Mucosa of descending colon (tissue), 3 donors: ENCODE measurements around the gene MACF1. TPM values are rescaled to one million over a fixed set of nuclear protein-coding genes. Genes with fewer than 3 reads are reported as not detected.
"Not testable (repeated sequence)": the region's sequence is repeated elsewhere in the genome, so short reads cannot be mapped to it uniquely, and the experiment has no call there.

Experiments
- ATAC-seq: fragments of 200-7000 bp; cut with Tn5 transposase; one replicate; pipeline ENCODE4 v1.9.1; 2020; ENCODE audit warnings: mild to moderate bottlenecking, moderate library complexity
- DNase-seq, 3 donors: peaks; one replicate each; pipeline ENCODE4 v3.0.0-alpha.2; 2020
- H3K36me3 ChIP-seq: fragments of 200-600 bp; one replicate; pipeline ENCODE4 v1.8.0; 2021; ENCODE audit warnings: low read depth, mild to moderate bottlenecking
- H3K4me1 ChIP-seq: fragments of 200-600 bp; one replicate; pipeline ENCODE4 v1.8.0; 2021; ENCODE audit warnings: low read depth, mild to moderate bottlenecking
- H3K4me3 ChIP-seq: fragments of 200-600 bp; one replicate; pipeline ENCODE4 v1.8.0; 2021; ENCODE audit warnings: mild to moderate bottlenecking
- H3K9me3 ChIP-seq: fragments of 200-600 bp; one replicate; pipeline ENCODE4 v1.8.0; 2021; ENCODE audit warnings: mild to moderate bottlenecking
- CTCF ChIP-seq: fragments of 200-600 bp; IDR thresholded peaks from one replicate; pipeline ENCODE4 v1.8.0; 2022; ENCODE audit warnings: antibody characterized with exemption, mild to moderate bottlenecking
- intact Hi-C, 2 donors: fragments of 100-400 bp; cut with DNase I in 1 of 2; cut with micrococcal nuclease in 1 of 2; formaldehyde crosslinking; loops; one replicate each; pipeline versions ENCODE4 v1.11.0 to v1.11.1; 2022; cut with DNase I, micrococcal nuclease
- total RNA-seq, 3 donors: library from RNA; stranded (reverse); fragmentation: NEBNext Ultra II Directional in 2 of 3; extraction: Animal tissue kit (Norgen Biotek cat#: 25700) in 2 of 3; gene quantifications; one replicate each; pipeline versions ENCODE4 v1.2.1 to v1.2.4, GENCODE V29; 2021 to 2023
- donor health status: DM: no; HTN: no; CAD: no; lungs with moderate emphysema.
- donor health status: DM: no; HTN: no; CAD: no.
- donor health status: DM: no; HTN: yes; CAD: no.

Gene MACF1
- total RNA-seq, 3 donors from 2014 or later: 146 to 362 (median 156) TPM

- ATAC-seq (no peak), DNase-seq (no peak)
- TF ChIP-seq CTCF: no peak
- Histone ChIP-seq H3K36me3 (no peaks in the 10 kb centered on the region), H3K4me1 (no peaks in the 10 kb centered on the region), H3K4me3 (no peak overlapping the region), H3K9me3 (no peaks in the 10 kb centered on the region)
- intact Hi-C loops: no loop called here
These were observed 268.3 kb downstream of the MACF1 start for GRCh38 chr1:39472826-39473225.

GRCh38 chr1:39473324-39473723 lies 268.8 kb downstream of the MACF1 start:
- Histone ChIP-seq H3K4me3 (no peak overlapping the region), H3K9me3 (no peaks in the 10 kb centered on the region), H3K4me1 (no peaks in the 10 kb centered on the region), H3K36me3 (no peaks in the 10 kb centered on the region)
- no peak for DNase-seq
- no peak for TF ChIP-seq CTCF
- intact Hi-C loops: no loop called here
- no peak for ATAC-seq

GRCh38 chr1:39474810-39475209 lies 270.3 kb downstream of the MACF1 start:
- no peak for DNase-seq
- H3K4me3 ChIP-seq: no peak overlapping the region
- no peak for TF ChIP-seq CTCF
- H3K4me1 ChIP-seq: no peaks in the 10 kb centered on the region
- H3K36me3 ChIP-seq: no peaks in the 10 kb centered on the region
- no peaks in the 10 kb centered on the region for H3K9me3 ChIP-seq
- intact Hi-C loops: no loop called here
- ATAC-seq: no peak

GRCh38 chr1:39475551-39475950 lies 271.1 kb downstream of the MACF1 start:
- H3K9me3 ChIP-seq, ATAC-seq, DNase-seq, H3K36me3 ChIP-seq, H3K4me1 ChIP-seq, H3K4me3 ChIP-seq, intact Hi-C loops: not testable (repeated sequence)

GRCh38 chr1:39478126-39478915 lies 273.8 kb downstream of the MACF1 start:
- Histone ChIP-seq H3K9me3 (no peaks in the 10 kb centered on the region), H3K4me1 (no peaks in the 10 kb centered on the region), H3K4me3 (no peak overlapping the region), H3K36me3 (no peaks in the 10 kb centered on the region)
- intact Hi-C loops: no loop called here
- no peak for DNase-seq
- TF ChIP-seq CTCF: no peak
- no peak for ATAC-seq

GRCh38 chr1:39481289-39481688 lies 276.8 kb downstream of the MACF1 start:
- no peaks in the 10 kb centered on the region for H3K4me1 ChIP-seq
- no peak overlapping the region for H3K4me3 ChIP-seq
- ATAC-seq (no peak), DNase-seq (no peak)
- H3K9me3 ChIP-seq: no peaks in the 10 kb centered on the region
- intact Hi-C loops: no loop called here
- TF ChIP-seq CTCF: no peak
- H3K36me3 ChIP-seq: no peaks in the 10 kb centered on the region
